OCI-LY1 (cell line): ENCODE measurements around the gene TCF21.

ENCODE experiments used
- H2AFZ ChIP-seq: fragments of 200-600 bp; sonication (generic), shearing (Covaris generic); 2 replicates; pipeline ENCODE4 v1.6.0; 2014; ENCODE audit warnings: antibody characterized with exemption, mild to moderate bottlenecking, low read length
- H3F3A ChIP-seq: fragments of 200-600 bp; sonication (generic), shearing (Covaris generic); 2 replicates; pipeline ENCODE4 v1.6.0; 2014; ENCODE audit warnings: mild to moderate bottlenecking, antibody characterized with exemption, low read length, moderate library complexity; ENCODE audit not compliant: insufficient read depth
- H3K27ac ChIP-seq: fragments of 200-600 bp; sonication (generic); 2 replicates; pipeline ENCODE4 v1.5.1; 2014; ENCODE audit warnings: low read length, mixed run types, mild to moderate bottlenecking, low read depth; ENCODE audit not compliant: poor library complexity, severe bottlenecking
- H3K27me3 ChIP-seq: fragments of 200-600 bp; sonication (generic); 2 replicates; pipeline ENCODE4 v1.6.0; 2014; ENCODE audit warnings: antibody characterized with exemption, mild to moderate bottlenecking, low read length, moderate library complexity; ENCODE audit not compliant: insufficient read depth
- H3K36me3 ChIP-seq: fragments of 200-600 bp; sonication (generic); 2 replicates; pipeline ENCODE4 v1.6.1; 2014; ENCODE audit warnings: mild to moderate bottlenecking, antibody characterized with exemption, low read length, moderate library complexity, mixed read lengths; ENCODE audit not compliant: insufficient read depth
- H3K4me1 ChIP-seq: fragments of 200-600 bp; sonication (generic); 2 replicates; pipeline ENCODE4 v1.5.1; 2014; ENCODE audit warnings: mild to moderate bottlenecking, low read length, moderate library complexity; ENCODE audit not compliant: insufficient read depth, severe bottlenecking
- H3K4me2 ChIP-seq: fragments of 200-600 bp; sonication (generic), shearing (Covaris generic); 2 replicates; pipeline ENCODE4 v1.6.1; 2014; ENCODE audit warnings: low read length
- H3K4me3 ChIP-seq: fragments of 200-600 bp; sonication (generic); 2 replicates; pipeline ENCODE4 v1.5.1; 2014; ENCODE audit warnings: low read length, low read depth, mild to moderate bottlenecking, mixed read lengths; ENCODE audit not compliant: poor library complexity, severe bottlenecking
- H3K79me2 ChIP-seq: fragments of 200-600 bp; shearing (Covaris generic); 2 replicates; pipeline ENCODE4 v1.6.1; 2016; ENCODE audit warnings: mixed run types, low read length, mixed read lengths; ENCODE audit not compliant: insufficient read depth
- H3K9ac ChIP-seq: fragments of 200-600 bp; sonication (generic), shearing (Covaris generic); 2 replicates; pipeline ENCODE4 v1.6.1; 2014; ENCODE audit warnings: mild to moderate bottlenecking, low read length, mixed read lengths
- H3K9me2 ChIP-seq: fragments of 200-600 bp; sonication (generic), shearing (Covaris generic); 2 replicates; pipeline ENCODE4 v1.6.1; 2014; ENCODE audit warnings: low read depth, mild to moderate bottlenecking, low read length, mixed read lengths
- H3K9me3 ChIP-seq: fragments of 200-600 bp; shearing (Covaris generic); 2 replicates; pipeline ENCODE4 v1.6.1; 2014; ENCODE audit warnings: low read length, mixed read lengths
- H4K20me1 ChIP-seq: fragments of 200-600 bp; sonication (generic), shearing (Covaris generic); 2 replicates; pipeline ENCODE4 v1.6.0; 2016; ENCODE audit warnings: mild to moderate bottlenecking, low read length; ENCODE audit not compliant: insufficient read depth
- EZH2 ChIP-seq: fragments of 200-600 bp; sonication (generic), shearing (Covaris generic); IDR thresholded peaks from 2 replicates; pipeline ENCODE4 v1.8.0; 2017; ENCODE audit warnings: borderline replicate concordance, mixed run types, mild to moderate bottlenecking, antibody characterized with exemption, low read length, moderate library complexity, mixed read lengths
- TF ChIP-seq, protein P1 (sequence below): fragments of 200-600 bp; sonication (generic), shearing (Covaris generic); IDR thresholded peaks from 2 replicates; pipeline ENCODE4 v1.5.1; 2017; ENCODE audit warnings: mild to moderate bottlenecking, antibody characterized with exemption, low read length, moderate library complexity, mixed read lengths

The TCF21 gene

GRCh38 chr6:133855276-133855990 lies 33.5 kb upstream of the TCF21 start:
- Histone ChIP-seq H3K4me3 (no peak overlapping the region), H3K36me3 (no peaks in the 10 kb centered on the region), H3K9me2 (no peaks in the 10 kb centered on the region), H3K4me2 (no peak overlapping the region), H2AFZ (no peak overlapping the region), H3K4me1 (no peaks in the 10 kb centered on the region), H3K27me3 (no peaks in the 10 kb centered on the region), H3K9ac (no peak overlapping the region), H3K27ac (no peak overlapping the region), H4K20me1 (no peaks in the 10 kb centered on the region), H3K9me3 (no peaks in the 10 kb centered on the region), H3K79me2 (no peaks in the 10 kb centered on the region), H3F3A (no peaks in the 10 kb centered on the region)
- TF ChIP-seq, protein P1, sequence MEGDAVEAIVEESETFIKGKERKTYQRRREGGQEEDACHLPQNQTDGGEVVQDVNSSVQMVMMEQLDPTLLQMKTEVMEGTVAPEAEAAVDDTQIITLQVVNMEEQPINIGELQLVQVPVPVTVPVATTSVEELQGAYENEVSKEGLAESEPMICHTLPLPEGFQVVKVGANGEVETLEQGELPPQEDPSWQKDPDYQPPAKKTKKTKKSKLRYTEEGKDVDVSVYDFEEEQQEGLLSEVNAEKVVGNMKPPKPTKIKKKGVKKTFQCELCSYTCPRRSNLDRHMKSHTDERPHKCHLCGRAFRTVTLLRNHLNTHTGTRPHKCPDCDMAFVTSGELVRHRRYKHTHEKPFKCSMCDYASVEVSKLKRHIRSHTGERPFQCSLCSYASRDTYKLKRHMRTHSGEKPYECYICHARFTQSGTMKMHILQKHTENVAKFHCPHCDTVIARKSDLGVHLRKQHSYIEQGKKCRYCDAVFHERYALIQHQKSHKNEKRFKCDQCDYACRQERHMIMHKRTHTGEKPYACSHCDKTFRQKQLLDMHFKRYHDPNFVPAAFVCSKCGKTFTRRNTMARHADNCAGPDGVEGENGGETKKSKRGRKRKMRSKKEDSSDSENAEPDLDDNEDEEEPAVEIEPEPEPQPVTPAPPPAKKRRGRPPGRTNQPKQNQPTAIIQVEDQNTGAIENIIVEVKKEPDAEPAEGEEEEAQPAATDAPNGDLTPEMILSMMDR: no peak
- TF ChIP-seq EZH2: no peak

DNA sequence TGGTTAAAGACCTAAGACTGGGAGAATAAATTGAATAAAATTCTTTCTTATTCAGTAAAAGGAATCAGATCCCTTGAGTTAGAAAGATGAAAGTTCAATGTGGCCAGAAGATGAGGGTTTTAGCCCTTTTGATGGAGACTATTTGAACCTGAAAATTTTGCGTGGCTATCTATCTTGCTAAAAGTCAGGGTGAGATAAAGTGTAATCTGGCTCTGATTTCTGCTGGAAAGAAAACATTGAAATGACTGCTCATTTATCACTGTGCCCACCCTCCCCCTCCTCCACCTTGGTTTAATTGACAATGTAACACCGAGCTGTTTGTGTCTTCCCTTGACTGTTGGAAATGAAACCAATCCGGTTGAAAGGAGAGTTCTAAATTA lies 32.9 kb upstream of the TCF21 start:
- Histone ChIP-seq H4K20me1 (no peaks in the 10 kb centered on the region), H3K36me3 (no peaks in the 10 kb centered on the region), H2AFZ (no peak overlapping the region), H3K27ac (no peak overlapping the region), H3K9me3 (no peaks in the 10 kb centered on the region), H3K9me2 (no peaks in the 10 kb centered on the region), H3K9ac (no peak overlapping the region), H3K4me2 (no peak overlapping the region), H3K27me3 (no peaks in the 10 kb centered on the region), H3F3A (no peaks in the 10 kb centered on the region), H3K79me2 (no peaks in the 10 kb centered on the region), H3K4me1 (no peaks in the 10 kb centered on the region), H3K4me3 (no peak overlapping the region)
- TF ChIP-seq, protein P1: no peak
- TF ChIP-seq EZH2: no peak

DNA sequence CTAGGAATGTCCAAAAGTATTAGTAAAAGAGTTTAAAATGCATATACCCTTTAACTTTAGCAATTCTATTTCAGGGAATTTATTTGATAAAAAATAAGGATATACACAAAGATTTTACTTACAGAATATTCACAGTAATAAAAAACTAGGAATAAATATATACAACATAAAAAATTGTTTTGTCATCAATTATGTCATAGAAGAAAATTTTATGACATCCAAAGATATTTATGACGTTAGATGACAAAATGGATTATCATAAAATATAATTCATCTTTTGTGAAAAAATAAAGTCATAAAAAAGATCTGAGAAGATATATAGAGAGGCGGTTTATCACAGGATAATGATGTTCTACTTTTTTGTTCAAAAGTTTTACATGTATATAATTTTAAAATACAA lies 32.0 kb upstream of the TCF21 start:
- TF ChIP-seq, protein P1: no peak
- no peak for TF ChIP-seq EZH2
- H3K79me2 ChIP-seq: no peaks in the 10 kb centered on the region
- no peak overlapping the region for H3K4me2 ChIP-seq
- no peak overlapping the region for H3K4me3 ChIP-seq
- H3K36me3 ChIP-seq: no peaks in the 10 kb centered on the region
- H3K4me1 ChIP-seq: no peaks in the 10 kb centered on the region
- no peak overlapping the region for H3K27ac ChIP-seq
- H3K9me3 ChIP-seq: no peaks in the 10 kb centered on the region
- H3K9me2 ChIP-seq: no peaks in the 10 kb centered on the region
- H4K20me1 ChIP-seq: no peaks in the 10 kb centered on the region
- H2AFZ ChIP-seq: no peak overlapping the region
- no peaks in the 10 kb centered on the region for H3K27me3 ChIP-seq
- no peaks in the 10 kb centered on the region for H3F3A ChIP-seq
- no peak overlapping the region for H3K9ac ChIP-seq
